Measurements from ENCODE around the gene ANAPC13. TPM values are rescaled to one million over a fixed set of nuclear protein-coding genes. Genes with fewer than 3 reads are reported as not detected.

The ANAPC13 gene
- total RNA-seq: 88.5 and 95.9 TPM in 2 replicates

GRCh38 chr3:134485718-134486576, at the start of gene ANAPC13, which contains the start of gene CEP63:
Gene ANAPC13, minus strand, starts transcription at chr3:134485985. Its CDS starts 3,081 bp downstream, at chr3:134482904.
Gene CEP63, plus strand, starts transcription at chr3:134486057. Its CDS starts 9,264 bp downstream, at chr3:134495321.

Other genes starting within 250 kb of the ANAPC13 start
- 85.5 and 109 TPM in 2 replicates for gene RYK, start 235.1 kb downstream of the ANAPC13 start, total RNA-seq
- 92.3 and 123 TPM in 2 replicates for gene AMOTL2, start 111.5 kb downstream of the ANAPC13 start, total RNA-seq
- gene CEP63, start 72 bp upstream of the ANAPC13 start, total RNA-seq: 23.9 and 25.1 TPM in 2 replicates
- 0.28 and 0.74 TPM in 2 replicates for gene KY, start 165.0 kb upstream of the ANAPC13 start, total RNA-seq